Ectodermal cell (in vitro differentiated cells): Measurements from ENCODE around the gene RFX4.
A peak's percentile ranks its signal among the peaks of the same experiment; 100 is the strongest.

Experiments
- H3K27ac ChIP-seq: 2 replicates; pipeline ENCODE4 v1.7.0; 2013; ENCODE audit warnings: mild to moderate bottlenecking, low read depth, low read length; ENCODE audit not compliant: insufficient read depth, poor library complexity, severe bottlenecking
- H3K27me3 ChIP-seq: 2 replicates; pipeline ENCODE4 v1.7.0; 2013; ENCODE audit warnings: mild to moderate bottlenecking, low read length; ENCODE audit not compliant: insufficient read depth, control insufficient read depth, poor library complexity, severe bottlenecking
- H3K36me3 ChIP-seq: one replicate; pipeline ENCODE4 v1.7.0; 2013; ENCODE audit warnings: low read length; ENCODE audit not compliant: control insufficient read depth, insufficient read depth
- H3K4me1 ChIP-seq: one replicate; pipeline ENCODE4 v1.7.0; 2013; ENCODE audit warnings: low read length; ENCODE audit not compliant: control insufficient read depth, insufficient read depth
- H3K4me3 ChIP-seq: 2 replicates; pipeline ENCODE4 v1.7.0; 2013; ENCODE audit warnings: low read depth, low read length, control low read depth; ENCODE audit not compliant: insufficient read depth
- H3K9me3 ChIP-seq: 2 replicates; pipeline ENCODE4 v1.7.0; 2013; ENCODE audit warnings: mild to moderate bottlenecking, low read length, moderate library complexity; ENCODE audit not compliant: control insufficient read depth
- WGBS, 2 experiments: methylation state at CpG; one replicate each; pipeline ENCODE4 v1.1.7; 2013; ENCODE audit warnings: missing lambda C conversion rate in 2 of 2; 5-methylcytosine and 5-hydroxymethylcytosine counted together

Gene RFX4

DNA sequence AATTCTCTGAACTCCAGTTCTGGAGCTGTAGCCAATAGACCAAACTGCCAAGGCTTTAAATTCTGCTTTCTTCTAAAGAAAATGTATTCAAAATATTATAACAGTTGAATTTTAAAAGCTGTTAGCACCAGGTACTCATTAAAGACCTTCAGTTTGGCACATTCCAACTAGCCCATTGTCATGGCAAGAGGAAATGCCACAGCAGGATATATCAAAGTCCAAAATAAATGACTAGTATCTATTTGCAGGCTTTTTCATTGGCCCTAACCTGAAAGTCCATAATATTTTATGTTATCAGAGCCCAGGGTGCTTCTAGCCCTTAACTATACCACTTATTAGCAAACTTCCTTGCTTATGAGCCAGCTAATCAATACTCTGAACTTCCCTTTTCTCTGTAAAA is 188.6 kb downstream of the RFX4 start:
- Histone ChIP-seq H3K27me3 (no peaks in the 10 kb centered on the region), H3K36me3 (no peaks in the 10 kb centered on the region), H3K9me3 (no peaks in the 10 kb centered on the region), H3K4me1 (peaks cover 45% of the 10 kb centered on the region), H3K27ac (no peak overlapping the region), H3K4me3 (no peak overlapping the region)

- Histone ChIP-seq H3K36me3 (no peaks in the 10 kb centered on the region), H3K9me3 (no peaks in the 10 kb centered on the region), H3K4me1 (peaks cover 26% of the 10 kb centered on the region), H3K4me3 (peak overlapping the region; percentile 66), H3K27me3 (no peaks in the 10 kb centered on the region), H3K27ac (peak overlapping the region; percentile 79)
- 57% methylated on average over 25 of the region's 25 CpGs for WGBS, 2 experiments
Measured at GRCh38 chr12:106773286-106774004, 190.6 kb downstream of the RFX4 start.

- Histone ChIP-seq H3K4me1 (peaks cover 18% of the 10 kb centered on the region), H3K4me3 (peak within 1 kb of the TSS; percentile 66), H3K27ac (peak within 1 kb of the TSS; percentile 98), H3K36me3 (no peaks in the 10 kb centered on the region), H3K9me3 (no peaks in the 10 kb centered on the region), H3K27me3 (no peaks in the 10 kb centered on the region)
- 0 to 1% methylated on average over 66 of the region's 66 CpGs for WGBS, 2 experiments
Measured at GRCh38 chr12:106774005-106774807, 191.4 kb downstream of the RFX4 start, which contains the start of gene RIC8B. RIC8B (plus strand) TSS chr12:106774682; CDS start chr12:106774746, 64 bp downstream.

GRCh38 chr12:106774808-106775524 is 192.2 kb downstream of the RFX4 start:
- peak overlapping the region; percentile 66 for H3K4me3 ChIP-seq
- H3K4me1 ChIP-seq, result peaks cover 11% of the 10 kb centered on the region
- 6% methylated on average over 29 of the region's 29 CpGs for WGBS, 2 experiments

DNA sequence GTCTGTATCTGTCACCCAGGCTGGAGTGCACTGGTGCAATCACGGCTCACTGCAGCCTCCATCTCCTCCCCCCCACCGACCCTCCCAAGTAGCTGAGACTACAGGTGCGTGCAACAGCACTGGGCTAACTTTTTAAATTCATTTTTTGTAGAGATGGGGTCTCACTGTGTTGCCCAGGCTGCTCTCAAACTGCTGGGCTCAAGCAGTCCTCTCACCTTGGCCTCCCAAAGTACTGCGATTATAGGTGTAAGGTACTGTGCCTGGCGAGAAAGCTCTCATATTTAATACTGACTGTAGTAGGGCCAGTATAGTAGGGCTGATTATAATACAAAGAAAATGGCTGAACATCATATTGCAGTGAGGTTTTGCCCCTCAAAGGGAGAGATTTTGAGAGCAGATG is 194.1 kb downstream of the RFX4 start:
- WGBS, 2 experiments, result 88% methylated on average over 5 of the region's 5 CpGs
- Histone ChIP-seq H3K36me3 (no peaks in the 10 kb centered on the region), H3K27ac (no peak overlapping the region), H3K4me1 (peaks cover 10% of the 10 kb centered on the region), H3K4me3 (no peak overlapping the region), H3K9me3 (no peaks in the 10 kb centered on the region), H3K27me3 (no peaks in the 10 kb centered on the region)

More at GRCh38 chr12:106774808-106775524, 192.2 kb downstream of the RFX4 start:
- no peaks in the 10 kb centered on the region for H3K9me3 ChIP-seq
- H3K27ac ChIP-seq, result peak overlapping the region; percentile 98
- no peaks in the 10 kb centered on the region for H3K27me3 ChIP-seq
- H3K36me3 ChIP-seq, result no peaks in the 10 kb centered on the region

GRCh38 chr12:106780010-106780631 is 197.3 kb downstream of the RFX4 start:
- Histone ChIP-seq H3K4me1 (peaks cover 10% of the 10 kb centered on the region), H3K4me3 (no peak overlapping the region), H3K27ac (no peak overlapping the region), H3K9me3 (no peaks in the 10 kb centered on the region), H3K27me3 (no peaks in the 10 kb centered on the region), H3K36me3 (no peaks in the 10 kb centered on the region)
- WGBS, 2 experiments, result 87 to 93% methylated on average over 3 of the region's 3 CpGs

- Histone ChIP-seq H3K9me3 (no peaks in the 10 kb centered on the region), H3K4me3 (no peak overlapping the region), H3K27me3 (no peaks in the 10 kb centered on the region), H3K27ac (no peak overlapping the region), H3K36me3 (peaks cover 7% of the 10 kb centered on the region), H3K4me1 (no peaks in the 10 kb centered on the region)
- WGBS, 2 experiments, result 88 to 91% methylated on average over 1 of the region's 1 CpG
Measured at GRCh38 chr12:106782619-106783018, 199.8 kb downstream of the RFX4 start.

- Histone ChIP-seq H3K27me3 (no peaks in the 10 kb centered on the region), H3K9me3 (no peaks in the 10 kb centered on the region), H3K27ac (no peak overlapping the region), H3K4me1 (no peaks in the 10 kb centered on the region), H3K4me3 (no peak overlapping the region), H3K36me3 (peaks cover 7% of the 10 kb centered on the region)
- WGBS, 2 experiments, result 86% methylated on average over 4 to 5 of the region's 5 CpGs
Measured at GRCh38 chr12:106783515-106783914, 200.7 kb downstream of the RFX4 start.

DNA sequence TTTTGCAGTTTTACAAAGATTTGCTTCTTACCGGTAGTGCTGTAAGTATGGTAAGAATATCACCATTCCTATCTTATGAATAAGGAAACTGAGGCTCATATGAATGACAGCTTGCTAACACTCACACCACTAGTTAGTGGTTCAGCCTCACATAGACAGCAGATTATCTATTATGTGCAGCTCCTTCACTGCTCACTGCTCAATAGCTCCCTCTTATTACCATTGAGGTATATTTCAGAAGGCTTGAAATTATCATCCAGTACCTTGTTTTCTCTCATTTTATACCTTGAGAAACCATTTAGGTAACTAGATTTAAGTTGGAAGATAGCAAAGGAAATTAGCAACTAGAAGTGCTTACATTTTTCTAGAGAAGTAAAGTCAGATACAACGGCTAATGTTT is 207.2 kb downstream of the RFX4 start:
- Histone ChIP-seq H3K27me3 (no peaks in the 10 kb centered on the region), H3K4me1 (no peaks in the 10 kb centered on the region), H3K27ac (no peak overlapping the region), H3K4me3 (no peak overlapping the region), H3K9me3 (no peaks in the 10 kb centered on the region), H3K36me3 (peaks cover 28% of the 10 kb centered on the region)
- WGBS, 2 experiments, result 91 to 100% methylated on average over 1 to 2 of the region's 2 CpGs
